ENCODE data around the gene ERLIN1.

GRCh38 chr10:100175875-100176274, 10.0 kb downstream of the ERLIN1 start:
- TF ChIP-seq CTCF (IDR thresholded peaks at IDR 0.05) (no peak), POLR2A (IDR thresholded peaks at IDR 0.05) (no peak)

All from lower leg skin (tissue), 3 donors.